ENCODE results near the gene CBLN3. TPM values are rescaled to one million over a fixed set of nuclear protein-coding genes. Genes with fewer than 3 reads are reported as not detected.

Gene CBLN3
- total RNA-seq, 2 experiments from 2014 or later = 8.6 to 9.5 TPM

DNA sequence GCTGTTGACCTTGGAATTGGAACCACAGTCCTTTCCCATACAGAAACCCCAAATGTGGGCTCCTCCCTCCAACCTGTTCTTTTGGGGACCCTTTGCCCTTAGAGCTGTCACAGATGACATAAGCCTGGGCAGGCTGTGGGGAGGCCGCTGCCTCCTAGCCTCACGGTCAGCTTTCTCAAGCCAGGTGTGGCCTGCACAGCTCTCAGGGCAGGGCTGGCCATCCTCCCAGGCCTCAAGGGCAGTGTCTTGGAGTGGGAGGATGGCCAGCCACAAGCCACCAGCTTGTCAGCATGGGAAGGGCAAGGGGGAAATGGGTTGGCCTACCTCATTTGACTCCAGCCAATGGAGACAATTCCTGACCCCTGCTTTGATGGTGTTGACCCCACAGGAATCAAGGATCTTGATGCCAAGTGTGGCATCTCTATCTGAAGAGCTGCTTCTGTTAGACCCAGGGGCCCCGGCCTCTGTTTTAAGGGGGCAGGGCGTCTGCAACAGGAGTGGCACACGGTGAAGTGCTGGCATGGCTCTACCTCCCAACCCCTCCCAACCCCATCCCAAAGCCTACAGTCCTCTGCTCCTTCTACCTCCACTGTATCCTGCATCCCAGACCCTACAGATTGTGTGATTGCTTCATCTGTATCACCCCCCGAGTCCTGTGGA, 11.5 kb downstream of the CBLN3 start:
- DNase-seq = no peak
- no peak overlapping the region for H3K27ac Mint-ChIP-seq
- H3K27me3 Mint-ChIP-seq = no peaks in the 10 kb centered on the region
- POLR2A ChIA-PET = interaction anchor here (1.2 to 4.5 kb wide), 2 partner anchors 12 to 17 kb away, joined by 4 to 48 read pairs; partner anchors contain the start of genes CBLN3 and KHNYN
- no peak overlapping the region for H3K4me3 Mint-ChIP-seq
- no peaks in the 10 kb centered on the region for H3K9me3 Mint-ChIP-seq
- H3K36me3 Mint-ChIP-seq (ENCODE audit: low read depth) = no peaks in the 10 kb centered on the region
- CTCF ChIA-PET = interaction anchor here (2.7 kb wide), 1 partner anchor 14 kb away, joined by 14 read pairs; no protein-coding TSS in a partner anchor
- H3K4me1 Mint-ChIP-seq = no peaks in the 10 kb centered on the region

DNA sequence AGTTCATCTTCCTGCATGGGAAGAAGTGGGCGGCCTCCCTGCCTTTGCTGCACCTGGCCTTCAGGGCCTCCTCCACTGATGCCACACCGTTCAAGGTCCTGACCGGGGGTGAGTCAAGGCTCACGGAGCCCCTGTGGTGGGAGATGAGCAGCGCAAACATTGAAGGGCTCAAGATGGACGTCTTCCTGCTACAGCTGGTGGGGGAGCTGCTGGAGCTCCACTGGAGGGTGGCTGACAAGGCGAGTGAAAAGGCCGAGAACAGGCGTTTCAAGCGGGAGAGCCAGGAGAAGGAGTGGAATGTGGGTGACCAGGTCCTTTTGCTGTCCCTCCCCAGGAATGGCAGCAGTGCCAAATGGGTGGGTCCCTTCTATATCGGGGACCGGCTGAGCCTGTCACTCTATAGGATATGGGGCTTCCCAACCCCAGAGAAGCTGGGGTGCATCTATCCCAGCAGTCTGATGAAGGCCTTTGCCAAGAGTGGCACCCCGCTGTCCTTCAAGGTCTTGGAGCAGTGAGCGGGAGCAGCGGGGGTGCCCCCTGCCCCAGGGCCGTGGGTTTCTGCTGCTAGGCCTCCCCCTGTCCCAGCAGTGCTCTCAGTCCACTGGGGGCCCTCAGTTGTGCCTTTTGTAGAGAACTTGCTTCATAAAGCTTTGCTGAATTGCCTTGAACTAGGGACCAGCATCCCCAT, 12.4 kb downstream of the CBLN3 start:
- Mint-ChIP-seq H3K9me3 (no peaks in the 10 kb centered on the region), H3K4me1 (no peaks in the 10 kb centered on the region), H3K27me3 (no peaks in the 10 kb centered on the region), H3K4me3 (no peak overlapping the region), H3K36me3 (ENCODE audit: low read depth) (no peaks in the 10 kb centered on the region), H3K27ac (no peak overlapping the region)
- no peak for DNase-seq
- ChIA-PET POLR2A (interaction anchor here (1.2 to 4.5 kb wide), 2 partner anchors 13 to 16 kb away, joined by 4 to 48 read pairs; partner anchors contain the start of genes CBLN3 and KHNYN), CTCF (interaction anchor here (2.7 kb wide), 1 partner anchor 14 kb away, joined by 14 read pairs; no protein-coding TSS in a partner anchor)

DNA sequence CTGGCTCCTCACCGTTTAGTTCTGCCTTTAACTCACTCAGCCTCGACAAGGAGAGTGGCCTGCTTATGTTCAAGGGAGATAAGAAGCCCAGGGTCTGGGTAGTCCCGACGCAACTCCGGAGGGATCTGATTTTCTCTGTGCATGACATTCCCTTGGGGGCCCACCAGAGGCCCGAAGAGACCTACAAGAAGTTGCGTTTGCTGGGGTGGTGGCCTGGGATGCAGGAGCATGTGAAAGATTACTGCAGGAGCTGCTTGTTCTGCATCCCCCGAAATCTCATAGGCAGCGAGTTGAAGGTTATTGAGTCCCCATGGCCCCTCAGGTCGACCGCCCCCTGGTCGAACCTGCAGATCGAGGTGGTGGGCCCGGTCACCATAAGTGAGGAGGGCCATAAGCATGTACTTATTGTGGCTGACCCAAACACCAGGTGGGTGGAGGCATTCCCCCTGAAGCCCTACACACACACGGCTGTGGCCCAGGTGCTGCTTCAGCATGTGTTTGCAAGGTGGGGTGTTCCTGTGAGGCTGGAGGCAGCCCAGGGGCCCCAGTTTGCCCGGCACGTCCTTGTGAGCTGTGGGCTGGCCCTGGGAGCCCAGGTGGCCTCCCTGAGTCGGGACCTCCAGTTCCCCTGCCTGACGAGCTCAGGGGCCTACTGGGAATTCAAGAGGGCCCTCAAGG, 13.1 kb downstream of the CBLN3 start:
- DNase-seq = no peak
- no peaks in the 10 kb centered on the region for H3K9me3 Mint-ChIP-seq
- no peak overlapping the region for H3K27ac Mint-ChIP-seq
- H3K4me3 Mint-ChIP-seq = no peak overlapping the region
- H3K36me3 Mint-ChIP-seq (ENCODE audit: low read depth) = no peaks in the 10 kb centered on the region
- ChIA-PET POLR2A (interaction anchor here (4.5 kb wide), 1 partner anchor 13 kb away, joined by 48 read pairs; the partner anchor contains the start of genes CBLN3 and KHNYN), CTCF (no interaction called here)
- H3K27me3 Mint-ChIP-seq = no peaks in the 10 kb centered on the region
- no peaks in the 10 kb centered on the region for H3K4me1 Mint-ChIP-seq

DNA sequence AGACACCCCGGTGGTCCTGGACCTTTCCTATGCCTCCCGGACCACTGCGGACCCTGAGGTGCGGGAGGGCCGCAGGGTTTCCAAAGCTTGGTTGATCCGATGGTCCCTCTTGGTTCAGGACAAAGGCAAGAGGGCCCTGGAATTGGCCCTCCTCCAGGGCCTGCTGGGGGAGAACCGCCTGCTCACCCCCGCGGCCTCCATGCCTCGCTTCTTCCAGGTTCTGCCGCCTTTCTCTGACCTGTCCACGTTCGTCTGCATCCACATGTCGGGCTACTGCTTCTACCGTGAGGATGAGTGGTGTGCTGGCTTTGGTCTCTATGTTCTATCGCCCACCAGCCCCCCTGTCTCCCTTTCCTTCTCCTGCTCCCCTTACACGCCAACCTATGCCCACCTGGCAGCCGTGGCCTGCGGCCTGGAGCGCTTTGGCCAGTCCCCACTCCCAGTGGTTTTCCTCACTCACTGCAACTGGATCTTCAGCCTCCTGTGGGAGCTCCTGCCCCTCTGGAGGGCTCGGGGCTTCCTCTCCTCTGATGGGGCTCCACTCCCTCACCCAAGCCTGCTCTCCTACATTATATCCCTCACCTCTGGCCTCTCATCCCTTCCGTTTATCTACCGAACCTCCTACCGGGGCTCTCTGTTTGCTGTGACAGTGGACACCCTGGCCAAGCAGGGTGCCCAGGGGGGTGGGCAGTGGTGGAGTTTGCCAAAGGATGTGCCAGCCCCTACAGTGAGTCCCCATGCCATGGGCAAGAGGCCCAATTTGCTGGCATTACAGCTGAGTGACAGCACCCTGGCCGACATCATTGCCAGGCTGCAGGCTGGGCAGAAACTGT, 13.8 kb downstream of the CBLN3 start:
- Mint-ChIP-seq H3K9me3 (no peaks in the 10 kb centered on the region), H3K27me3 (peaks cover 3% of the 10 kb centered on the region), H3K27ac (no peak overlapping the region), H3K36me3 (ENCODE audit: low read depth) (no peaks in the 10 kb centered on the region), H3K4me1 (no peaks in the 10 kb centered on the region), H3K4me3 (no peak overlapping the region)
- ChIA-PET CTCF (no interaction called here), POLR2A (interaction anchor here (4.5 kb wide), 1 partner anchor 14 kb away, joined by 48 read pairs; the partner anchor contains the start of genes CBLN3 and KHNYN)
- DNase-seq = no peak

DNA sequence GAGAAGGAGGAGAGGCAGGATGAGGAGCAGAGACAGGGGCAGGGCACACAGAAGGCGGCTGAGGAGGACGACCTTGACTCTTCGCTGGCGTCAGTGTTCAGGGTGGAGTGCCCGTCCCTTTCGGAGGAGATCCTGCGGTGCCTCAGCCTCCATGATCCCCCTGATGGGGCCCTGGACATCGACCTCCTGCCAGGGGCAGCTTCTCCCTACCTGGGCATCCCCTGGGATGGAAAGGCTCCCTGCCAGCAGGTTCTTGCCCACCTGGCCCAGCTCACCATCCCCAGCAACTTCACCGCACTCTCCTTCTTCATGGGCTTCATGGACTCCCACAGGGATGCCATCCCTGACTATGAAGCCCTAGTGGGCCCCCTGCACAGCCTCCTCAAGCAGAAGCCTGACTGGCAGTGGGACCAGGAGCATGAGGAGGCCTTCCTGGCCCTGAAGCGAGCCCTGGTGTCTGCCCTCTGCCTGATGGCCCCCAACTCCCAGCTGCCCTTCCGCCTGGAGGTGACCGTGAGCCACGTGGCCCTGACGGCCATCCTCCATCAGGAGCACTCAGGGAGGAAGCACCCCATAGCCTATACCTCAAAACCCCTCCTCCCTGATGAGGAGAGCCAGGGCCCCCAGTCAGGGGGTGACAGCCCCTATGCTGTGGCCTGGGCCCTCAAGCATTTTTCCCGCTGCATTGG, 14.6 kb downstream of the CBLN3 start:
- POLR2A ChIA-PET = interaction anchor here (3.5 kb wide), 1 partner anchor 16 kb away, joined by 20 read pairs; the partner anchor contains the start of genes CBLN3 and KHNYN
- Mint-ChIP-seq H3K9me3 (no peaks in the 10 kb centered on the region), H3K27me3 (peaks cover 6% of the 10 kb centered on the region), H3K27ac (no peak overlapping the region), H3K4me1 (no peaks in the 10 kb centered on the region), H3K36me3 (ENCODE audit: low read depth) (no peaks in the 10 kb centered on the region), H3K4me3 (no peak overlapping the region)
- CTCF ChIA-PET = interaction anchor here (1.1 kb wide), 1 partner anchor 81 kb away, joined by 3 read pairs; no protein-coding TSS in a partner anchor
- DNase-seq = no peak

DNA sequence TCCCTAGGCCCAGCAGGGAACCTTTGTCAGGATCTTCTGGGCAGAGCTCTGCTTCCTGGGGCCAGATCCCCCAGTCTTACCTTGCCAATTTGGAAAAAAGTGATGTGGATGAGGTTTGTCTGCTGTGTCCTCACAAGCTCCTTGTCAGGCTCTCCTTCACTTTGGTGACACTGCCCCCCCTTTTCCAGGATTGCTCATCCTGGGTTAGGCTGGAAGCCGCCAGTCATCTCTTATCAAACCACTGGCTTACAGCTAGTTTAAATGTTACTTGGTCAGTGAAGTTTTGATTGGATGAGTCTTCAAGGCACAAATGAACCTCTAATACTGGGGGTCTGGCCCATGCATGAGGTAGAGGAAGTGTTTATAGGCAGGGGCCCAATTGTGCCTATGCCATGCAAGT, 15.4 kb downstream of the CBLN3 start:
- H3K36me3 Mint-ChIP-seq (ENCODE audit: low read depth) = no peaks in the 10 kb centered on the region
- H3K4me3 Mint-ChIP-seq = no peak overlapping the region
- DNase-seq = no peak
- H3K9me3 Mint-ChIP-seq = no peaks in the 10 kb centered on the region
- ChIA-PET POLR2A (interaction anchor here (0.7 to 3.5 kb wide), 2 partner anchors 11 to 17 kb away, joined by 3 to 20 read pairs; partner anchors contain the start of genes CBLN3 and KHNYN), CTCF (interaction anchor here (0.6 to 1.5 kb wide), 5 partner anchors 9 to 80 kb away, joined by 3 to 10 read pairs (median 4); no protein-coding TSS in a partner anchor)
- H3K4me1 Mint-ChIP-seq = no peaks in the 10 kb centered on the region
- no peak overlapping the region for H3K27ac Mint-ChIP-seq
- peaks cover 6% of the 10 kb centered on the region for H3K27me3 Mint-ChIP-seq

DNA sequence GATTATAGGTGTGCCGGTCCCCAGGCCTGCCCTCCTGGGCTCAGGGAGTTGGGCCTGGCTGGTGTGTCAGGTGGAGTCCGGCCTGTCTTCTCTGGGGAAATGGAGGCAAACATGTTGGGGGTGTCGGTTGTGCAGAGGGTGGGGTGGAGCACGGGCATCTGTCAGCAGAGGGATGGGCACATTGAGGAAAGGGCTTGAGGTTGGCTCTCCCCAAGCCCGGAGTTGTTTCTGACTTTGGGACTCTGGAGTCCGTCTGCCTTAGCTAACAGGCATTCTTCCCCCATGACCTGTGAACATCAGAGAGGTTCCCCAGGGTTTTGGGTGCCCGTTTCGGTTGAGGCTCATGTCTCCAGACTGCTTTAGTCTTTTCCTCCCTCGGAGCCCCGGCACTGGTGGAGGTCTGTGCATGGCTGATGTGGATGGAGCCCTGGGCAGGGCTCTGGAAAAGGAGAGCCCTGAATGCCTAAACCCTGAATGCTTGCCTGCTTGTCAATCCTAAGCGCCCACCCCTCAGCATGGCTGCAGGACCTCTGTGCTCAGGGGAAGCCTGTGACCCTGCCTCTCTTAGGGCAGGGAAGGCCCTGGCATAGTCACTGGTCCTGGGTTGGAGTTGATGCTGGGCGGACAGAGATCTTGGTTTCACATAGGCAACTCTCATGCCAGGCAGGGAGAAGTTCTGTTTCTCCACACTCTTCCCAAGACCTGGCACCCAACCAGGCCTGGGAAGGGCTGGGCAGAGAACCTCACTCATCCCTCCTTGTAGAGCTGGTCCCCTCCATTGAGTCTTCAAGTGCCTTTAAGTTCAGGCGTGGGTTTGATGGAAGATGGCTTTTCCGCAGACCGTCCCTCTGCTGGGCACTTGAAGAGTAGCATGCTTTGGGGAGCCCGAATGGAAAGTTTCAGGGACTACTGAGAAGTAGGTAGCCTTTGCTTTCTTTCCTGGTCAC, 17.8 kb downstream of the CBLN3 start:
- ChIA-PET CTCF (interaction anchor here (2.8 to 4.4 kb wide), 3 partner anchors 13 to 79 kb away, joined by 9 to 18 read pairs (median 16); no protein-coding TSS in a partner anchor), POLR2A (interaction anchor here (1.5 to 3.5 kb wide), 2 partner anchors 19 kb away, joined by 7 to 20 read pairs; partner anchors contain the start of genes CBLN3 and KHNYN)
- Mint-ChIP-seq H3K4me1 (no peaks in the 10 kb centered on the region), H3K9me3 (no peaks in the 10 kb centered on the region), H3K27ac (no peak overlapping the region), H3K36me3 (ENCODE audit: low read depth) (no peaks in the 10 kb centered on the region), H3K27me3 (peaks cover 6% of the 10 kb centered on the region), H3K4me3 (no peak overlapping the region)
- DNase-seq = peak; percentile 43

DNA sequence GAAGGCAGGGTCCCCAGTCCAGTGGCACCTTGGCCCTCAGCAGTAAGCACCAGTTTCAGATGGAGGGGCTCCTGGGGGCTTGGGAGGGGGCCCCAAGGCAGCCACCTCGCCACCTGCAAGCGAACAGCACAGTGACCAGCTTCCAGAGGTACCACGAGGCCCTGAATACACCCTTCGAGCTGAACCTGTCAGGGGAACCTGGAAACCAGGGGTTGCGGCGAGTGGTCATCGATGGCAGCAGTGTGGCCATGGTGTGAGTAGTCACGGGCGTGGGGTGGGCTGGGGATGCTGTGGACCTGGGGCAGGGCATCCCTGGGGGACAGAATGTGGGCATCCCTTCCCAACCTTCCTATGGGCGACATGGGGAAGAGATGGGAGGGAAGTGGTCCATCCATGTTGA, 19.5 kb downstream of the CBLN3 start:
- H3K4me1 Mint-ChIP-seq = no peaks in the 10 kb centered on the region
- no peak overlapping the region for H3K4me3 Mint-ChIP-seq
- peaks cover 11% of the 10 kb centered on the region for H3K27me3 Mint-ChIP-seq
- H3K9me3 Mint-ChIP-seq = no peaks in the 10 kb centered on the region
- ChIA-PET CTCF (interaction anchor here (1.4 to 4.4 kb wide), 4 partner anchors 14 to 77 kb away, joined by 3 to 18 read pairs (median 12); no protein-coding TSS in a partner anchor), POLR2A (interaction anchor here (1.3 to 1.7 kb wide), 3 partner anchors 9 to 21 kb away, joined by 3 to 7 read pairs (median 4); no protein-coding TSS in a partner anchor)
- no peak for DNase-seq
- no peaks in the 10 kb centered on the region for H3K36me3 Mint-ChIP-seq (ENCODE audit: low read depth)
- H3K27ac Mint-ChIP-seq = no peak overlapping the region

DNA sequence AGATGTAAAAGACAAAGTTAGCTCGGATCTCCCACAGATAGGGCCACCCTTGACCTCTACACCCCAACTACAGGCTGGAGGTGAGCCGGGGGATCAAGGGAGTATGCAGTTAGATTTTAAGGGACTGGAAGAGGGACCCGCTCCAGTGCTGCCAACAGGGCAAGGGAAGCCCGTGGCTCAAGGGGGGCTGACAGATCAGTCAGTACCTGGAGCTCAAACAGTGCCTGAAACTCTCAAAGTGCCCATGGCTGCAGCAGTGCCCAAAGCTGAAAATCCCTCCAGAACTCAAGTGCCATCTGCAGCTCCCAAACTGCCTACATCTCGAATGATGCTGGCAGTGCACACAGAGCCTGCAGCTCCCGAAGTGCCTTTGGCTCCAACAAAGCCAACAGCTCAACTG, 20.3 kb downstream of the CBLN3 start:
- CTCF ChIA-PET = interaction anchor here (1.0 to 4.4 kb wide), 4 partner anchors 13 to 76 kb away, joined by 3 to 18 read pairs (median 10); no protein-coding TSS in a partner anchor
- H3K27ac Mint-ChIP-seq = no peak overlapping the region
- no peaks in the 10 kb centered on the region for H3K4me1 Mint-ChIP-seq
- POLR2A ChIA-PET = interaction anchor here (1.1 to 1.7 kb wide), 3 partner anchors 10 to 20 kb away, joined by 3 to 4 read pairs (median 4); partner anchors contain the start of genes CBLN3 and KHNYN
- H3K27me3 Mint-ChIP-seq = peaks cover 19% of the 10 kb centered on the region
- H3K4me3 Mint-ChIP-seq = no peak overlapping the region
- H3K36me3 Mint-ChIP-seq (ENCODE audit: low read depth) = no peaks in the 10 kb centered on the region
- no peaks in the 10 kb centered on the region for H3K9me3 Mint-ChIP-seq
- DNase-seq = no peak

DNA sequence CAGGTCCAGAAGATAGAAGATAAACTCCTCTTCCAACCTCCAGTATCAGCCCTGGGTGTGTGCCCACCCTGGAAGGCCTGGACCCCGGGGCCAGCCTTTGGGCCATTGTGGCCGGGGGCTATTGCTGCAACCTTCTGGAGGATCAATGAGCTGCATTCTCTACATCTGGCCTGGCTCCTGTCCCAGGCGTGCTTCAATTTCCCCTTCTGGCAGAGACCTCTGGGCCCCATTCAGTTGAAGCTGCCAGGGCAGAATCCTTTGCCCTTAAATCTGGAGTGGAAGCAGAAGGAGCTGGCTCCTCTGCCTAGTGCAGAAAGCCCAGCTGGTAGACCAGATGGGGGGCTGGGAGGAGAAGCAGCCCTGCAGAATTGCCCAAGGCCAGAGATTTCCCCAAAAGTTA, 20.7 kb downstream of the CBLN3 start:
- POLR2A ChIA-PET = interaction anchor here (1.1 to 1.7 kb wide), 3 partner anchors 11 to 21 kb away, joined by 3 to 4 read pairs (median 4); partner anchors contain the start of genes CBLN3 and KHNYN
- no peak overlapping the region for H3K27ac Mint-ChIP-seq
- no peaks in the 10 kb centered on the region for H3K36me3 Mint-ChIP-seq (ENCODE audit: low read depth)
- DNase-seq = no peak
- no peaks in the 10 kb centered on the region for H3K9me3 Mint-ChIP-seq
- no peaks in the 10 kb centered on the region for H3K4me1 Mint-ChIP-seq
- no peak overlapping the region for H3K4me3 Mint-ChIP-seq
- peaks cover 23% of the 10 kb centered on the region for H3K27me3 Mint-ChIP-seq
- CTCF ChIA-PET = interaction anchor here (1.0 to 4.4 kb wide), 4 partner anchors 14 to 76 kb away, joined by 3 to 18 read pairs (median 10); no protein-coding TSS in a partner anchor

Data from activated CD4-positive, alpha-beta memory T cell treated with anti-CD3 and anti-CD28 coated beads, Interleukin-2, amount 10 ng/mL, durations not matched to agents 7 days and 5 days (primary cell).